ENCODE results near the gene CRISPLD2.

CRISPLD2 gene

GRCh38 chr16:84800158-84800978, 19.4 kb upstream of the CRISPLD2 start:
- DNase-seq: no peak

GRCh38 chr16:84803146-84803545, 16.6 kb upstream of the CRISPLD2 start:
- no peak for DNase-seq

GRCh38 chr16:84804326-84804725, 15.5 kb upstream of the CRISPLD2 start:
- no peak for DNase-seq

DNA sequence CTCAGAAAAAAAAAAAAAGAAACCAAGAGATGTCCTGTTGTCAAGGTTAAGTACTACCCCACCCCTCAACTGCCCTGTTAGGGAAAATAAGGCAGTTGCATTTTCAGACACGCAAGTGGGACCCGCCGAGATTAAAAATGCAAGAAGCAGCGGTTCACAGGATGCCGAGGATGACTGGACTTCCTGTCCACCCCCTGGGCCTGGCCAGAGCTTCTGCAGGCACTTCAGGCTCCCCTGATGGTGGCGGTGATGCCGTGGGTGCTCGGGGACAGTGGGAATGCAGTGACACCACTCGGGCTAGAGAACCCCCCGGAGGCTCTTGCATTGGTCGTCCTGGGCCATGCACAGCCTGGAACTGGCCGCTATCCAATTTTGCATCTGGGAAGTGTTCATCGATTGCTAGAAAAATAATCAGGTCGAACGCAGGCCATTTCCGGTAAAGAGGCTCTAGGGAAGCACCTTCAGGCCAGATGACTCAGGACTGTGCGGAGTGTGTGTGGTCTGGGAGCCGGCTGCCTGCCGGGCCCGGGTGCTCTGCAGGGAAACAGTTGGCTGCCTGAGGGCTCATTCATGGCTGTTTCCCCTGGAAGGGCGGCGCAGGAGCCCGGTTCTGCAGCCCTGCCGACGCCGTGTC, 13.4 kb upstream of the CRISPLD2 start:
- no peak for DNase-seq

DNA sequence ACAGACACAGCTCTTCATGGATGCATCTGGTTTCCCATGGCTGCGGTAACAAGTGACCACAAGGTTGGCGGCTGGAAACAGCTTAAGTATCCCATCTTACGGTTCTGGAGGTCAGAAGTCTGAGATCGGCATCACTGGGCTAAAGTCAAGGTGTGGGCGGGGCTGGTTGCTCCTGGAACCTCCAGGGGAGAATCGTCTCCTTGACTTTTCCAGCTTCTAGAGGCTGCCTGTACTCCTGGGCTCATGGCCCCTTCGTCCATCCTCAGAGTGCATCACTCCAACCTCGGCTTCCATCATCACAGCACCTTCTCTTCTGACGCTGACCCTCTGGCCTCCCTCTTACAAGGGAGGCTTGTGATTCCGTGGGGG, 12.9 kb upstream of the CRISPLD2 start:
- no peak for DNase-seq

DNA sequence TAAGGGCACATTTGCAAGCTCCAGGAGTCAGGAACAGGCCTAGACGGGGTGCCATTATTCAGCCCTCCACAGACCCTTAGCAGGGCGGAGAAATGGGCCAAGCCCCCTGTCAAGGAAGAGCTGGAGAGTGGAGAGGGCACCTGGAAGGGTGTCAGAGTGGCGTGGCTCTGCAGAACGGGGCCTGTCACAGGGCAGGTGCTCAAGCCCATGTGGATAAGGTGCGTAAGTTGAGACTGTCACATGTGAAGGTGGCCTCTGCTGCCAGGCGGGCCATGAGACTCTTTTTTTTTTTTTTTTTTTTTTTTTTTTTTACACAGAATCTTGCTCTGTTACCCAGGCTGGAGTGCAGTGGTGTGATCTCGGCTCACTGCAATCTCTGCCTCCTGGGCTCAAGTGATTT, 12.0 kb upstream of the CRISPLD2 start:
- no peak for DNase-seq

GRCh38 chr16:84808826-84809225, 11.0 kb upstream of the CRISPLD2 start:
- no peak for DNase-seq

- DNase-seq: no peak
These were observed 9.1 kb upstream of the CRISPLD2 start for GRCh38 chr16:84810518-84811273.

DNA sequence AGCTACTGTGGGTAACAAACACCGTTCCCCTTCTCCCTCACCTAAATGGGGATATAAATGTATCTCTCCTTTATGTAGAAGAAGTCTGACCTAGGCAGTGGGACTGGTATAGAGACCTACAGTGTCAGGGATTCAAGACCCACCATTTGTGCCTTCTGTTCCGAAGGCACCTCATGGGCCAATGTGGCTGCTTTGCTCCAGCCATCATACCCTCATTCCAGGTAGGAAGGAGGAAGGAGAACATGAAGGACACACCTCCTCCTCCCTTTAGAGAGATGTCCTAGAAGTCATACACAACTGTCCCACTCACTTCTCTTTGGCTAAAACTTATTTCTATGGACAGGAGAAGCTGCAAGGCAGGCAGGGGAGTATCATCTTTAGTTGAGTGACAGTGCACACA, 8.3 kb upstream of the CRISPLD2 start:
- no peak for DNase-seq

GRCh38 chr16:84813141-84813934, 6.4 kb upstream of the CRISPLD2 start:
- no peak for DNase-seq

DNA sequence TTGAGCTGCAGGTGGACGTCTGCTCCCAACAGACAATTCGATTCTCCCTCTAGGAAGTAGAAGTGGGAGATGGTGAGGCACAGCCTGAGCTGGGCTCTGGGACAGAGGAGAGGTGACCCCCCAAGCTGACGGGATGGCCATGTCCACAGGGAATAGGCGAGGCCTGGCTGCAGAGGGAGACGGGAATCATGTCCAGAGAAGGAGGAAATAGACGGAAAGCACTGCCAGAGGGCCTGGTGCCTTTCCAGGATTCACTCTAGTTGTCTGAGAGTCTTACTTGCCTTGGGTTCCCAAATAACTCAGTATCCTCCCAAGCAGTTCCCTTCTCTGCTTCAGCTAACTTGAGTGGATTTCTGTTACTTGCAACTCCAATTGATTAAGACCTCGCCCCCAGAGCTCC, 4.3 kb upstream of the CRISPLD2 start:
- no peak for DNase-seq

DNA sequence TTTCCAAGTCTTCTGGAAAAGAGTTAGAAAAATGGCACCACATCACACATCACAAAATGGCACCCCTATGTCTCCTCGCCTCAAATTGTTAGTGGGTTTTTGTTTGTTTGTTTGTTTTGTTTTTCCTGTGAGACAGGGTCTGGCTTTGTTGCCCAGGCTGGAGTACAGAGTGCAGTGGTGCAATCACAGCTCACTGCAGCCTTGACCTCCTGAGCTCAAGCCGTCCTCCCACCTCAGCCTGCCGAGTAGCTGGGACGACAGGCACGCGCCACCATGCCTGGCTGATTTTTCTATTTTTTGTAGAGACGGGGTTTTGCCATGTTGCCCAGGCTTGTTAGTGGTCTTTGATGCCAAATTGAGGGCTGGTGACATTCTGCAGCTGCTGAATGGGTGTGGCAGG, 3.8 kb upstream of the CRISPLD2 start:
- no peak for DNase-seq

- DNase-seq: no peak
These were observed 3.3 kb upstream of the CRISPLD2 start for GRCh38 chr16:84816485-84816884.

DNA sequence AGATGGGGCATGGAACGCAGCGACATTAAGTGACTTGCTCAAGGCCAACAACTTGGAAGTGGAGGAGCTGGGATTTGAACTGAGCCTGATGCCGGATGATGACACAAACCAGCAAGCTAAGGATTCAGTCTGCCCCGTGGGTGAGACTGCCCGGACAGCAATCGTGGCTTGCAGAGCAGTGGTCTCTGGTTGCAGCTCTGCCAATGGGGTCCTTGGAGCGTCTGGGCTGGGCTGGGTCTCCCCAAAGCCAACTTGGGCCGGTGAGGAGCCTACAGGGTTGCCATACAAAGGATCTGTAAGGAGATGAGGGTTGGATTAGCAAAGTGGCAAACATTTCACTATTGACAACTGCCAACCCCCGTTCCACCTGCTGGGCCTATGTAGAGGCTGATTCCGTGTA, 2.6 kb upstream of the CRISPLD2 start:
- DNase-seq: no peak

DNA sequence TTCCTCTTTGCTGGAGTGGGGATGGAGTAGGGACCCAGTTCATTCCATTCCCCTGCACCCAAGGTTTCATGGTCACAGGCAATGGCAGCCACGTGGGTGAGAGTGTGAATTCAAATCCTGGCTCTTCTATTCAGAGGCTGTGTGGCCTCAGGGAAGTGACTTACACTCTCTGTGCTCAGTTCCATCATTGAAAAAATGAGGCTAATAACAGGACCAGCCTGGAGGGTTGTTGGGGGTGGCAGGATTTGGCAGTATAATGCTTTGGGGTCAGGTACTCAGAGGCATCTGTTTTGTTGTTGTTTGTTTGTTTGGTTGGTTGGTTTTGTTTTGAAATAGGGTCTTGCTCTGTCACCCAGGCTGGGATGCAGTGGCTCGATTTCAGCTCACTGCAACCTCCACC, 2.2 kb upstream of the CRISPLD2 start:
- DNase-seq: no peak

DNA sequence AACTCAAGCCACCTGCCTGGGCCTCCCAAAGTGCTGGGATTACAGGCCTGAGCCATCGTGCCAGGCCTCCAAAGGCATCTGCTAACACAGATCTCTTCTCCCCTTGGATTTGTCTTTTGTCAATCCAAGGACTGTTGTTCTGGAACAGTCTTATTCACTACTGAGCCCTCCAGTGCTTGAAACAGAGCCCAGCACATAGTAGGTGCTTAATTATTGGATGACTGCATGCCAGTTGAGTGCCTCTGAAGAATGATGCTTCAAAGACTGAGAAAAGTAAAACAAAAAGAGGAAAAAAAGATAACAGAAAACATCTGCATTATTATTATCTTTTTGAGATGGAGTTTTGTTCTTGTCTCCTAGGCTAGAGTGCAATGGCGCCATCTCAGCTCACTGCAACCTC, 1.7 kb upstream of the CRISPLD2 start:
- no peak for DNase-seq

GRCh38 chr16:84818989-84819643, 669 bp upstream of the CRISPLD2 start:
- DNase-seq: no peak

DNA sequence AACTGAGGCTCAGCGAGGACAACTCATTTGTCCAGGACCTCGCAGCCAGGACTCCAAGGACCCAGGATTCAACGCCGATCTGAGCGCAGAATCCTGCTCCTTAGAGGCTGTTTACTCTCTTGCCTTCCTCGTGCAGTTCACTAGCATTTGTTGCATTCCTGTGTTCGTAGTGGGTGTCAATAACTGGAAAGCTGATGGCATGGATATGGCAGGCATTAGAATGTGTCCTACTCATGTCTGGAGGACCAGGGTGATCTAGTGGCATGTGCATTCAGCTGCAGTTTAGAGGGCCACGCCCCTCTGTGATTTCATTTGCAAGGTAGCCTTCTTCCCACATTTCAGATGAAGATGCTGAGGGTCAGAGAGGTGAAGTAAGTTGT, 510 bp downstream of the CRISPLD2 start:
- no peak for DNase-seq

GRCh38 chr16:84820771-84821170, 986 bp downstream of the CRISPLD2 start:
- no peak for DNase-seq

DNA sequence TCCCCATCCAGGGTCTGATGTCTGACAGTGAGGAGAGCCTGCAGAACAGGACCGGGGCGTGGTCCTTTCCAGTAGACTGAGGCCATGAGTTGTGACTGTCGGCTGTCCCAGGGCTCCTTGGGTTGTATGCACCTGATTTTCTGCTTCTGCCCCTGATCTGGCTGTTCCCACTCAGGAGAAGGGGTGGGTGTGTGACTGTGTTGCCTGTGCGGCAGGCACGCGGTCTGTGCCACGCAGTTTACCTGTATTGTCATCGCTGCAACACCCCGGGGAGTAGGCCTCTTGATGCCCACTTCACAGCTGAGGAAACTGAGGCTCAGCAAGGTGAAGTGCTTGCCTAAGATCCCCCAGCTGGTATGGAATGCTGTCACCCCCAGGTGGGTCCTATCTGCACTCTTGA, 1.4 kb downstream of the CRISPLD2 start:
- DNase-seq: no peak

GRCh38 chr16:84821728-84822689, 2.2 kb downstream of the CRISPLD2 start:
- no peak for DNase-seq
